Left lung (tissue), 10 donors: ENCODE results near the gene BST1. TPM values are rescaled to one million over a fixed set of nuclear protein-coding genes. Genes with fewer than 3 reads are reported as not detected.
A peak's percentile ranks its signal among the peaks of the same experiment; 100 is the strongest.

Experiments used
- ATAC-seq: fragments of 200-7000 bp; cut with Tn5 transposase; one replicate; pipeline ENCODE4 v1.9.1; 2020; ENCODE audit warnings: moderate library complexity
- DNase-seq, 4 donors: peaks; one replicate each; pipeline ENCODE4 v3.0.0-alpha.2; 2013 to 2020
- H3K27ac ChIP-seq, 2 donors: fragments of 200-600 bp; sonication (generic) in 1 of 2; one replicate each; pipeline versions ENCODE4 v1.5.0 to v1.8.0; 2020 to 2021
- H3K27me3 ChIP-seq, 2 donors: fragments of 200-600 bp; sonication (generic) in 1 of 2; one replicate each; pipeline versions ENCODE4 v1.5.0 to v1.8.0; 2020 to 2021
- H3K36me3 ChIP-seq, 2 donors: fragments of 200-600 bp; sonication (generic) in 1 of 2; one replicate each; pipeline versions ENCODE4 v1.5.0 to v1.8.0; 2020 to 2021
- H3K4me1 ChIP-seq, 2 donors: fragments of 200-600 bp; one replicate each; pipeline ENCODE4 v1.8.0; 2021
- H3K4me3 ChIP-seq, 2 donors: fragments of 200-600 bp; sonication (generic) in 1 of 2; one replicate each; pipeline versions ENCODE4 v1.5.0 to v1.8.0; 2020 to 2021; ENCODE audit warnings: mild to moderate bottlenecking in 1 of 2
- H3K9me3 ChIP-seq, 2 donors: fragments of 200-600 bp; sonication (generic) in 1 of 2; one replicate each; pipeline versions ENCODE4 v1.5.0 to v1.8.0; 2020 to 2021
- CTCF ChIP-seq, 2 donors: fragments of 200-600 bp; sonication (generic) in 1 of 2; IDR thresholded peaks; one replicate each; pipeline versions ENCODE4 v1.5.0 to v1.8.0; 2021; ENCODE audit warnings: antibody characterized with exemption in 2 of 2
- intact Hi-C, 2 donors: fragments of 100-400 bp; cut with DNase I; formaldehyde crosslinking; loops; one replicate each; pipeline versions ENCODE4 v1.11.2 to v1.14.2; 2022
- polyA plus RNA-seq, 6 donors: library from polyadenylated mRNA; unstranded; fragments of 120-200 nt; gene quantifications; one replicate each; pipeline ENCODE4 v1.2.1, GENCODE V29; 2013; ENCODE audit not compliant: insufficient read length in 6 of 6
- total RNA-seq, 2 donors: library from RNA; stranded (reverse); fragmentation: NEBNext Ultra II Directional; extraction: Animal tissue kit (Norgen Biotek cat#: 25700); gene quantifications; one replicate each; pipeline ENCODE4 v1.2.1, GENCODE V29; 2021
- donor health status: DM: no; HTN: yes; CAD: no.
- donor health status: DM: no; HTN: no; CAD: no.

Gene BST1
- total and polyA plus RNA-seq, 8 donors = 3.3 to 20.8 (median 4.2) TPM

- no peak for TF ChIP-seq CTCF (IDR thresholded peaks at IDR 0.05)
- H3K27ac ChIP-seq = peak overlapping the region in 1 of 2 donors; percentile 100
- intact Hi-C loops = loop anchor here in 1 of 2 donors (10.0 kb wide), 1 partner anchor 174 kb away; no protein-coding TSS in a partner anchor
- no peaks in the 10 kb centered on the region for H3K9me3 ChIP-seq
- no peaks in the 10 kb centered on the region for H3K36me3 ChIP-seq
- ATAC-seq (no peak), DNase-seq (no peak)
- H3K4me1 ChIP-seq = peaks cover 6 to 76% of the 10 kb centered on the region in 2 donors
- peak overlapping the region in 1 of 2 donors; percentile 79 for H3K4me3 ChIP-seq
- no peaks in the 10 kb centered on the region for H3K27me3 ChIP-seq
Measured at GRCh38 chr4:15658781-15659180, 44.1 kb upstream of the BST1 start.

DNA sequence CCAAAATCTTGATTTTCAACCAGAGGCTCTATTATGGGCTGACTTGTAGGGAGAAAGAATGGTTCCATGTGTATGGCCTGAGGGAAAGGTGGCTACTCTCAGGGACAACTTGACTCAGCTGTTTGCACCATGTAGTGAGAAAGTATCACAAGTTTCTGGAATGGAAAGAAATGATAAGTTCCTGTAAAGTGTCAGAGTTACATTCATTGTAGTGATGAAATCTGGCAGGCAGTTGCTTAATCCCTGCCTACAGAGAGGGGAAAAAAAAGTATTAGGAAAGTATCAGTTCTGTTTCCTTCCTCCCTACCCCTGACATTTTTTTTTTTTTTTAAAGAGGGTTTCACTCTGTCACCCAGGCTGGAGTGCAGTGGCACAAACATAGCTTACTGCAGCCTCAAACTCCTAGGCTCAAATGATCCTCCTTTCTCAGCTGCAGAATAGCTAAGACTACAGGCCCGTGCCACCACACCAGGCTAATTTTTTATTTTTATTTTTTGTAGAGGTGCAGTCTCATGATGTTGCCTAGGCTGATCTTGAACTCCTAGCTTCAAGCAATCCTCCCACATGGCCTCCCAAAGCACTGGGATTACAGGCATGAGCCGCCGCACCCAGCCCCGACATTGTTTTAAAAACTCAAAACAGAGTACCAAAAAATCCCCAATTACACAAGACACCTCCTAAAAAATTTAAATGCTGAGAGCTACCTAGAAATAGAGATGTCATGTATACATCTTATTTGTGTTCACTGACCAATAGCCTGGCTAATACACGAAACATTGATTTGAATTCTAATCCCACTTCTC, 42.9 kb upstream of the BST1 start:
- DNase-seq (peak in 1 of 4 donors; percentile 33), ATAC-seq (peak; percentile 24)
- intact Hi-C loops = loop anchor here in 1 of 2 donors (10.0 kb wide), 1 partner anchor 175 kb away; no protein-coding TSS in a partner anchor
- H3K4me3 ChIP-seq = peak overlapping the region in 1 of 2 donors; percentile 79
- TF ChIP-seq CTCF (IDR thresholded peaks at IDR 0.05) = no peak
- H3K36me3 ChIP-seq = no peaks in the 10 kb centered on the region
- H3K27me3 ChIP-seq = no peaks in the 10 kb centered on the region
- H3K27ac ChIP-seq = peak overlapping the region; percentile 57 to 100
- peaks cover 6 to 81% of the 10 kb centered on the region in 2 donors for H3K4me1 ChIP-seq
- H3K9me3 ChIP-seq = no peaks in the 10 kb centered on the region

DNA sequence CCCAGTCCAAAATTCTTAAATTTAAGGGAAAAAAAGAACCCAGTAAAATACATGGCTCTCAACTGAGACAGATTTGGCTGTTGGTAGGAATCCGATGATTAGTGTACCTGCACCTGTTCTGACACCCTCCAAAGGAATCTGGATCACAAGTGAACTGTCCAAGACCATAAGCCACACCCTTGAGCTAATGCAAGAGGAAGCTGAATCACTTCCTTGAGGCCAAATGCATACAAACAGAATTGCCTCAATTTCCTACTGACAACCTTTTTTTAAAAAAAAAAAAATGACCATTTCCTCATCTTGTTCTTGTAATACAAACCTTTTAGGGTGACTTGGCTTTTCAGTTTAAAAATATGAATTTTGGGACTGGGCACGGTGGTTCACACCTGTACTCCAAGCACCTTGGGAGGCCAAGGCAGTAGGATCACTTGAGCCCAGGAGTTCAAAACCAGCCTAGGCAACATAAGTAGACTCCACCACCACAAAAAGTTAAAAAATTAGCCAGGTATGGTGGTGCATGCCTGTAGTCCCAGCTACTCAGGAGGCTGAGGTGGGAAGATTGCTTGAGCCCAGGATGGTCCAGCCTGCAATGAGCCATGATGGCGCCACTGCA, 37.0 kb upstream of the BST1 start:
- H3K36me3 ChIP-seq = no peaks in the 10 kb centered on the region
- peak; percentile 82 for ATAC-seq
- no peaks in the 10 kb centered on the region for H3K9me3 ChIP-seq
- no peaks in the 10 kb centered on the region for H3K27me3 ChIP-seq
- no peak for TF ChIP-seq CTCF (IDR thresholded peaks at IDR 0.05)
- intact Hi-C loops = no loop called here
- H3K4me1 ChIP-seq = peaks cover 7 to 46% of the 10 kb centered on the region in 2 donors
- no peak for DNase-seq
- peak overlapping the region; percentile 45 to 87 for H3K27ac ChIP-seq
- H3K4me3 ChIP-seq = no peak overlapping the region

DNA sequence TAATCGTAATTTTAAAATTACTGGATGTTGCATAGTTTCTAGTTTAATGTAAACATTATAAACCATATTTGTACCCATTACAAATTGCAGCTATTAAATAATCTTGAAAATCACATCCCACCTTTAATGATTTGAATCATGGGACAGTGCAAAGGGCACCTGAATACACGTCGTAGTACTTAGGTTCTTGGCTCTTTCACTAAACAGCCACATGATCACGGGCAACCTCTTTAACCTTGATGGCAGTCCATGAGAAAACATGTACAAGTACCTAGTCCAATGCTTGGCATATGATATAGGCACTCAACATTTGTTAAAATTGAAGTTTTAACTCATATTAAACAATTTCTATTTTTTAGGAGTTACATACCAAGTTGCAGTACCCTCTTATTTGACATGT, 35.9 kb upstream of the BST1 start:
- no peaks in the 10 kb centered on the region for H3K9me3 ChIP-seq
- H3K36me3 ChIP-seq = no peaks in the 10 kb centered on the region
- no peak for DNase-seq
- H3K4me3 ChIP-seq = no peak overlapping the region
- intact Hi-C loops = no loop called here
- peak overlapping the region in 1 of 2 donors; percentile 87 for H3K27ac ChIP-seq
- H3K4me1 ChIP-seq = peaks cover 7 to 34% of the 10 kb centered on the region in 2 donors
- H3K27me3 ChIP-seq = no peaks in the 10 kb centered on the region
- TF ChIP-seq CTCF (IDR thresholded peaks at IDR 0.05) = no peak
- ATAC-seq = no peak
